Trophoblast cell (in vitro differentiated cells and primary cell): ENCODE data around the gene SLC39A9.

Experiments
- DNase-seq, 2 donors: peaks; one replicate each; pipeline ENCODE4 v3.0.0-alpha.2; 2016
- H2AFZ ChIP-seq: 2 replicates; pipeline ENCODE4 v1.6.1; 2013; ENCODE audit warnings: low read length, moderate library complexity, mild to moderate bottlenecking; ENCODE audit not compliant: insufficient read depth, poor library complexity
- H2AK5ac ChIP-seq: 2 replicates; pipeline ENCODE4 v1.6.1; 2013; ENCODE audit warnings: mild to moderate bottlenecking, low read length
- H2BK120ac ChIP-seq: 2 replicates; pipeline ENCODE4 v1.6.1; 2013; ENCODE audit warnings: low read length, mild to moderate bottlenecking, moderate library complexity; ENCODE audit not compliant: insufficient read depth, poor library complexity
- H2BK12ac ChIP-seq: 2 replicates; pipeline ENCODE4 v1.6.1; 2013; ENCODE audit warnings: mild to moderate bottlenecking, low read length, moderate library complexity
- H2BK5ac ChIP-seq: 2 replicates; pipeline ENCODE4 v1.6.1; 2013; ENCODE audit warnings: low read length, low read depth, moderate library complexity, mild to moderate bottlenecking; ENCODE audit not compliant: poor library complexity
- H3K14ac ChIP-seq: 2 replicates; pipeline ENCODE4 v1.6.1; 2013; ENCODE audit warnings: mild to moderate bottlenecking, low read length
- H3K18ac ChIP-seq: 2 replicates; pipeline ENCODE4 v1.6.1; 2013; ENCODE audit warnings: mild to moderate bottlenecking, low read length
- H3K23ac ChIP-seq: 2 replicates; pipeline ENCODE4 v1.6.1; 2013; ENCODE audit warnings: low read length
- H3K27ac ChIP-seq: 2 replicates; pipeline ENCODE4 v1.5.1; 2013; ENCODE audit warnings: low read depth, mild to moderate bottlenecking, inconsistent platforms, low read length, moderate library complexity
- H3K27me3 ChIP-seq: 2 replicates; pipeline ENCODE4 v1.6.1; 2013; ENCODE audit warnings: inconsistent platforms, mild to moderate bottlenecking, low read length, moderate library complexity; ENCODE audit not compliant: insufficient read depth
- H3K36me3 ChIP-seq, 2 experiments: 1 replicate in 1 of 2; 2 replicates in 1 of 2; pipeline ENCODE4 v1.6.1; 2013; ENCODE audit warnings: low read length in 2 of 2, mild to moderate bottlenecking in 2 of 2, moderate library complexity in 1 of 2; ENCODE audit not compliant: insufficient read depth in 2 of 2, control insufficient read depth in 1 of 2
- H3K4ac ChIP-seq: 2 replicates; pipeline ENCODE4 v1.6.1; 2013; ENCODE audit warnings: low read depth, mild to moderate bottlenecking, low read length, moderate library complexity
- H3K4me1 ChIP-seq, 2 experiments: 1 replicate in 1 of 2; 2 replicates in 1 of 2; pipeline ENCODE4 v1.6.1; 2013; ENCODE audit warnings: low read length in 2 of 2, mild to moderate bottlenecking in 2 of 2, moderate library complexity in 1 of 2; ENCODE audit not compliant: insufficient read depth in 2 of 2, control insufficient read depth in 1 of 2
- H3K4me2 ChIP-seq: 2 replicates; pipeline ENCODE4 v1.6.1; 2013; ENCODE audit warnings: inconsistent platforms, mild to moderate bottlenecking, low read length, moderate library complexity
- H3K4me3 ChIP-seq: 2 replicates; pipeline ENCODE4 v1.5.1; 2013; ENCODE audit warnings: mild to moderate bottlenecking, low read depth, low read length, inconsistent platforms
- H3K79me1 ChIP-seq: one replicate; pipeline ENCODE4 v1.6.1; 2013; ENCODE audit warnings: low read length
- H3K79me2 ChIP-seq: 2 replicates; pipeline ENCODE4 v1.6.1; 2013; ENCODE audit warnings: low read length, mild to moderate bottlenecking; ENCODE audit not compliant: control insufficient read depth, insufficient read depth, poor library complexity
- H3K9ac ChIP-seq: 2 replicates; pipeline ENCODE4 v1.6.1; 2013; ENCODE audit warnings: mild to moderate bottlenecking, low read length
- H3K9me3 ChIP-seq: 2 replicates; pipeline ENCODE4 v1.6.1; 2013; ENCODE audit warnings: low read depth, mild to moderate bottlenecking, control low read depth, inconsistent platforms, low read length; ENCODE audit not compliant: insufficient read depth
- H4K12ac ChIP-seq: 2 replicates; pipeline ENCODE4 v1.6.1; 2013; ENCODE audit warnings: low read depth, mild to moderate bottlenecking, low read length, moderate library complexity
- H4K8ac ChIP-seq: 2 replicates; pipeline ENCODE4 v1.6.1; 2013; ENCODE audit warnings: low read depth, mild to moderate bottlenecking, low read length, moderate library complexity
- H4K91ac ChIP-seq: one replicate; pipeline ENCODE4 v1.6.1; 2013; ENCODE audit warnings: low read depth, mild to moderate bottlenecking, low read length, moderate library complexity
- WGBS: extraction: QIAGEN DNeasy Blood & Tissue Kit; methylation state at CpG from one replicate; pipeline ENCODE4 v1.1.7; 2013; ENCODE audit warnings: missing lambda C conversion rate; ENCODE audit not compliant: insufficient read length, insufficient coverage; ENCODE audit errors: extremely low coverage; 5-methylcytosine and 5-hydroxymethylcytosine counted together

Gene SLC39A9

DNA sequence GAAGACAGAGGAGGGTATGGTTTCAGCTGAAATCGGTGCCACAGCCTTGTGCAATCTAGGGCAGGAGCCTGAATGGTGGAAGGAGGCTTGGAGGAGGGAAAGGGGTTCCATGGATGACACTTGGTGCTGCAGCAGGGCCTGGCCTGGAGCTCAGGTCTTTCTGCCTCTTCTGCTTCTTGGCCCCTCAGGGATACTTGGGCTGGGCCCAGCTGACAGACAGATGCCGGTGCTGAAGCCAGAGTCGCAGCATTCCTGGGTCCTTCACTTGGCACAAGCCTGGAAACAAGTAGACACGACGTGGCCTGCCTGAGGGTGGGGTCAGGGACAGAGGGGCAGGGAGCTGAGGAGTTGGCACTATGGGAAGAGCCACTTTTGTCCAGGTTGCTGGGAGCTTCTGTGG is 81.6 kb downstream of the SLC39A9 start:
- DNase-seq = no peak
- Histone ChIP-seq H3K4ac (no peak overlapping the region), H3K79me2 (no peaks in the 10 kb centered on the region), H4K12ac (no peak overlapping the region), H3K9me3 (peaks cover 3% of the 10 kb centered on the region), H3K4me1 (peaks cover 9 to 13% of the 10 kb centered on the region in 2 experiments), H2BK12ac (no peak overlapping the region), H3K14ac (no peak overlapping the region), H3K36me3 (no peaks in the 10 kb centered on the region), H2AK5ac (no peak overlapping the region), H2AFZ (no peak overlapping the region), H3K27ac (no peak overlapping the region), H3K27me3 (peaks cover 27% of the 10 kb centered on the region), H4K91ac (no peak overlapping the region), H2BK120ac (no peak overlapping the region), H3K18ac (no peak overlapping the region), H2BK5ac (no peak overlapping the region), H3K23ac (no peak overlapping the region), H3K4me2 (no peak overlapping the region), H4K8ac (no peak overlapping the region), H3K79me1 (no peaks in the 10 kb centered on the region), H3K4me3 (no peak overlapping the region), H3K9ac (no peak overlapping the region)
- WGBS = no CpG with 5 or more reads among the region's 5 CpGs

DNA sequence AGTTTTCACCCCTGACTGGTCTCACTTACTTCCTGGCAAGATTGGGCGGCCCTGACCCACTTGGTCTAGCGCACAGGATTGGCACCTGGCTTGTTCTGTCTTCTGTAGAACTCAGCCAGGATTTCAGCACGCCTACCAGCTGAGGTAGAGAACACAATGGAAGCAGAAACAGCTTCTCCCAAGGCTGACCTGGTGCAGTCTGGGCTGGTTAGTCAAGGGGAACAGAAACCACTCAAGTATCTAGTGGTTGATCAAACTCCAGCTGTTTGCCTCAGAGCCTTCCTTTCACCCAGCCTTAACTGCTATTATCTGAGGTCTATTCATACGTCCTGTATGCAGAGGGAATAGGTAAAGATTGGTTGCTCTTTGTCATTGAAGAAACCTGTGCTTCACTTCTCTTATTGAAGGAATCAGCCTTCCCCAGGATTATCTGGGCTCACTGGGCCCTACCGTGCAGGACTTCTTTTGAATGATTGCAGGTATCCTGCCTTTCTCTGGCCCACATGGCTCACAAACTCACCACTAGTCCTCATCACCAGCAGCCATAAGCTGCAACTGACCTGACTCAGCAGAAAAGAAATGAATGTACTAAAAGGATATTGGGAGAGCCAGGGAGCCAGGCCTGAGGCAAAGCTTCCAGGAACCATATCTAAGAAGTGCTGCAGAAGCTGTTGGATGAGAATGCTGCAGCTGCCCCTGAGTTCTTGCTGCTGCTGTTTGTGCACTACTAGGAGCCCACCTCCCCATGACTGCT is 83.5 kb downstream of the SLC39A9 start:
- no peak overlapping the region for H3K18ac ChIP-seq
- H3K4ac ChIP-seq = no peak overlapping the region
- no peaks in the 10 kb centered on the region for H3K79me1 ChIP-seq
- no peak overlapping the region for H2BK5ac ChIP-seq
- no peak overlapping the region for H2AK5ac ChIP-seq
- H4K8ac ChIP-seq = no peak overlapping the region
- H4K12ac ChIP-seq = no peak overlapping the region
- no peak overlapping the region for H2BK120ac ChIP-seq
- H3K27me3 ChIP-seq = peaks cover 38% of the 10 kb centered on the region
- DNase-seq = no peak
- WGBS = no CpG with 5 or more reads among the region's 5 CpGs
- H3K4me2 ChIP-seq = no peak overlapping the region
- no peak overlapping the region for H2BK12ac ChIP-seq
- no peak overlapping the region for H3K27ac ChIP-seq
- H3K79me2 ChIP-seq = no peaks in the 10 kb centered on the region
- H3K23ac ChIP-seq = no peak overlapping the region
- H2AFZ ChIP-seq = no peak overlapping the region
- no peaks in the 10 kb centered on the region for H3K36me3 ChIP-seq
- H4K91ac ChIP-seq = no peak overlapping the region
- H3K9ac ChIP-seq = no peak overlapping the region
- no peak overlapping the region for H3K14ac ChIP-seq
- H3K4me3 ChIP-seq = no peak overlapping the region
- H3K4me1 ChIP-seq = peaks cover 9 to 13% of the 10 kb centered on the region in 2 experiments
- H3K9me3 ChIP-seq = peaks cover 3% of the 10 kb centered on the region

DNA sequence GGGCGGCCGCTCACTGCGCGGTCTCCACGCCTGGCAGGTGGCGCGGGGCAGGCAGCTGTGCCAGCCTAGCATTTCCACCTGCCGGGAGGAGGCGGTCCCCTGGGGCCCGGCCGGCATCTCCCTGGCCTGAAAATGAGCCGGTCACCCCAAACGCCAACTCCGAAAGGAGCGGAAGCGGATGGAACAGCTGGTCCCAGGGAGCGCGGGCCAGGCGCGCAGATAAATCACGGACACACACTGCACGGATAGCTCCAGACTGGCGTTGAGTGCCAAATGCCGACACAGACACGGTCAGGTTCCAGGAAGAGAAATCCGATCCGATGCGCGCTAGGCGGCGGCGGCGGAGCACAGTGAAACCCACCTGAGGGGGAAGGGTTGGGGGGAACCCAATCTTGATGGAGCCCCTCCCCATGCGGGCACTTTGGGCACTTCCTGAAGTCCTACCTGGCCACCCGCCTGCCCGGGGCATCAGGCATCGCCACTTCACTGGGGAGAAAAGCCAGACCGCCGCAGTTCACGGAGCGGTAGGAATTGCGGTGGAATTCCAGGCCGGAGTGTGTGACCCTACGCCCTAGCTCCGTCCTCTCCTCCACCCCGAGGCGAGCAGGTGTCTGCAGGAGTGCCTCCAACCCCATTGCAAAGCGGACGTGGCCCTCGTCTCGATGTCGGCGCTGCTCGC is 85.4 kb downstream of the SLC39A9 start:
- Histone ChIP-seq H2BK12ac (no peak overlapping the region), H3K9ac (no peak overlapping the region), H4K91ac (no peak overlapping the region), H3K14ac (no peak overlapping the region), H3K4me2 (peak overlapping the region; percentile 58), H3K9me3 (peaks cover 3% of the 10 kb centered on the region), H3K36me3 (no peaks in the 10 kb centered on the region), H3K79me1 (no peaks in the 10 kb centered on the region), H2BK120ac (no peak overlapping the region), H3K79me2 (no peaks in the 10 kb centered on the region), H2BK5ac (no peak overlapping the region), H3K18ac (no peak overlapping the region), H2AK5ac (no peak overlapping the region), H4K12ac (no peak overlapping the region), H3K27ac (no peak overlapping the region), H3K23ac (no peak overlapping the region), H3K4me1 (peaks cover 9 to 13% of the 10 kb centered on the region in 2 experiments), H3K4ac (no peak overlapping the region), H3K27me3 (peaks cover 38% of the 10 kb centered on the region), H2AFZ (no peak overlapping the region), H4K8ac (no peak overlapping the region), H3K4me3 (peak overlapping the region; percentile 19)
- WGBS = no CpG with 5 or more reads among the region's 54 CpGs
- peak in 1 of 2 donors; percentile 26 for DNase-seq

DNA sequence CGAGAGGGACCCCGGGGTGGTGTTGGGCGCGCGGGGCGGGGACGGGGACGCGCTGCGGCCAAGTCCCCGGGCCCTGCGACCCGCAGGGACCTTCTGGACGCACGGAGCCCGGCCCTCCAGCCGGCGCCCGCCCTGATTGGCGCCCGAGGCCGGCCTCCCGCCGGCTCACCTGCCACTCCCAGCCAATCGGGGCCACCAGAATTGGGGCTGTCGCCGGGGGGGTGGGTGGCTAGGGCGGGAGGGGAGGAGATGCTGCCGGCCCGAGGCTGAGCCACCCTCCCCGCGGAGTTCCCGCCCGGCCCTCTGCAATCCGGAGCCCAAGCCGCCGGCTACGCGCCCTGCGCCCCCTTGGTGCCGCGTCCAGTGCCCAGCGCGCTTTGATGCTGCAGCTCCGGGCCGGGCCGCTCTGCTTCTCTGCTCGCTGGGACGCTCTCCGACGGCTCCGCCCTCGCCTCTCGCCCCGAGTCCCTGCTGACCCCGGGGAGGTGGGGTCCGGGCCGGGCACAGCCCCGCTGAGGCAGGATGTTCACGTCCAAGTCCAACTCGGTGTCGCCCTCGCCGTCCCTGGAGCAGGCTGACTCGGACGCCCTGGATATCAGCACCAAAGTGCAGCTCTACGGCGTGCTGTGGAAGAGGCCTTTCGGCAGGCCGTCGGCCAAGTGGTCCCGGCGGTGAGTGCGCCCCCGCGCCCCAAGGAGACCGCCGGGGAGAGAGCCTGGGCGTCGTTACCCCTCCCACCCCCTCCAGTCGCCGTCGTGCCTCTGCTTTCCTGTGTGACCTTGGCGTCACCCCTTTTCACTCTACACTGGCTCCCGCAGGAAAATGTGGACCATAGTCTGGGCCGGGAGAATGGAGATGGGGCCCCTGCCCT is 86.2 kb downstream of the SLC39A9 start, which contains the start of gene PLEKHD1:
Gene PLEKHD1 (plus strand): TSS at position 285 of the 871 bp plus-strand sequence. CDS start 238 bp downstream, at position 523.
- no peak within 1 kb of the TSS for H3K18ac ChIP-seq
- H3K79me1 ChIP-seq = no peaks in the 10 kb centered on the region
- no peak within 1 kb of the TSS for H4K12ac ChIP-seq
- H4K8ac ChIP-seq = no peak within 1 kb of the TSS
- no peak within 1 kb of the TSS for H3K27ac ChIP-seq
- whole genome bisulfite sequencing = no CpG with 5 or more reads among the region's 86 CpGs
- H3K14ac ChIP-seq = no peak within 1 kb of the TSS
- no peak within 1 kb of the TSS for H2AK5ac ChIP-seq
- no peak within 1 kb of the TSS for H3K23ac ChIP-seq
- H3K4me1 ChIP-seq = peaks cover 9 to 13% of the 10 kb centered on the region in 2 experiments
- H3K9ac ChIP-seq = no peak within 1 kb of the TSS
- peak within 1 kb of the TSS; percentile 58 for H3K4me2 ChIP-seq
- no peak within 1 kb of the TSS for H3K4ac ChIP-seq
- peak within 1 kb of the TSS; percentile 19 for H3K4me3 ChIP-seq
- no peaks in the 10 kb centered on the region for H3K79me2 ChIP-seq
- peaks cover 3% of the 10 kb centered on the region for H3K9me3 ChIP-seq
- no peak within 1 kb of the TSS for H2BK12ac ChIP-seq
- H4K91ac ChIP-seq = no peak within 1 kb of the TSS
- H3K27me3 ChIP-seq = peaks cover 38% of the 10 kb centered on the region
- H2BK5ac ChIP-seq = no peak within 1 kb of the TSS
- DNase-seq = peak in 1 of 2 donors; percentile 12
- H2BK120ac ChIP-seq = no peak within 1 kb of the TSS
- no peak within 1 kb of the TSS for H2AFZ ChIP-seq
- no peaks in the 10 kb centered on the region for H3K36me3 ChIP-seq
